Kidney glomerular epithelial cell (primary cell): ENCODE data around the gene ITPR2.

Source experiments
- DNase-seq: peaks from one replicate; lab custom pipeline; 2025; lab: John Stamatoyannopoulos, UW

Gene ITPR2

DNA sequence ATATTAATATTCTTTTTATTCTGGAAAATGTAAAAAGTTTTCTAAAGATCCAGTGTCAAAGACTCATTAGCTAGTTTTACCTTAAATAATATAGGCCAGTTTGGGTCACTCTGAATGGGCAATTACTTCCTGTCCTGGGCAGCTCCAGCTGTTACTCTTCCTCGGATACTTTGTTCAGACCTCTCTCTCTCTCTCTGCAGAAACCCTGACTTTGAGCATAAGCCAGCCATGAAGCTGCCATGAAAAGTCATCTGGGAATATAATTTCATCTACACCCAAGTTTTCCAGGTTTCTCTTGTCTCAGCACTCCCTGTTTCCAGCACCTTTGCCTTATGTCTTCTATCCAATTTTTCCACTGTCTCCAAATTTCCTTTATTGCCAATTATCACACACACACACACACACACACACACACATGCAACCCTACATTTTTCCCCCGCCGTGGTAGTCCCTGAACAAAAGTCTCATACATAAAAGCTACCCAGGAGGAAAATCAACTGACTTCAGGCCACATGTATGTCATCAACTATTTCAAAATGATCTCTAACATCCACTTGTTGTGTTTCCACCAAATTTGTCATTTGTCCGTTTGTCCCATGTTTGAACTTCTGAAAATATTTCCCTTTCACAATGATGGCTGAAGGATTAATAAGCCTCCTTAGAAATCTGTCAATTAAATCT, 319.5 kb downstream of the ITPR2 start:
- no peak for DNase-seq

DNA sequence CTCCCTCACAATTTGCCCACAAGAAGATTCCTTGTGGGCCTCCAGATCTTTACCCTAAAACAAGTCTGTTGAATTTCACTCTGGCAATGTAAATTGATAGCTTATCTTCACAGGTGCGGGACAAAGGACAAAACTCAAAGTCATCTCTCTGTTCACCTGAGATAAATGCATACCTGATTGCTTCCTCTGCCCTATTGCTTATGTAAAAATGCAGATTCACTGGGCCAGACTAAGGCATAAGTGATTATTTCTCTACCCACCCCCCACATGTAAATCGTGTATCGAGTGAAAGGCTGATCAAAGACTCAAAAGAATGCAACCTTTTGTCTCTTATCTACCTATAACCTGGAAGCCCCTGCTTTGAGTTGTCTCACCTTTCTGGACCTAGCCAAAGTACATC, 320.8 kb downstream of the ITPR2 start:
- no peak for DNase-seq

DNA sequence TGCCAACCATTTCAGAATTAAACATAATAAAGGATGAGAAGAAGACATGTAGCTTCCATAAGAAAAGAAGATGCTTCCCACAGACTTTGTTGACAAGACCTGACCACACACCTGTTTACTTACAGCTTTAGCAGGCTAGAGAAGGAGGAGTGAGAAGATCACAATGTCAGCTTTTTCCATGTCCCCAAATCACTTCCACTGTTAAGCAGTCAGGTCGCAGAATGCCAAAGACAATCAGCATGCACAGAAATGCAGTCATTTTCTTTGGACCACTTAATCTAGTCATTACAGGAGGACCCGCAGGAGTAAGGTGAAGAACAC, 322.7 kb downstream of the ITPR2 start:
- DNase-seq = no peak

DNA sequence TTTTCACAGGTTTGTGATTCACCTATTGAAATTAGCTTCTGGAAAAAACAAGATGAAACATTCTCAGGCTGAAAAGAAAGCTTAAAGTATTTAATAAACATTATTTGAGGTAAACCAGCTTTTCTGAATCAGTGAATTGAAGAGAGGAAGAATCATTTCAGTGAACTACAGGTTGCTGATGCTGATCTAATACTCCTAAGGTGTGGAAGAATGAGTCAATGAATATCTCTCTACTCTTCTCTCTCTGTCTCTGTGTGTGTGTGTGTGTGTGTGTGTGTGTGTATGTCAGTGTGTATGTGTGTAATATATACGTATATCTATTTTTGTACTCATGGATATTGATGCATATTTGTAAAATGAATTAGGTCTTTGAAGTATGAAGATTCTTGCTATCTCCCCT, 325.4 kb downstream of the ITPR2 start:
- DNase-seq = no peak

DNA sequence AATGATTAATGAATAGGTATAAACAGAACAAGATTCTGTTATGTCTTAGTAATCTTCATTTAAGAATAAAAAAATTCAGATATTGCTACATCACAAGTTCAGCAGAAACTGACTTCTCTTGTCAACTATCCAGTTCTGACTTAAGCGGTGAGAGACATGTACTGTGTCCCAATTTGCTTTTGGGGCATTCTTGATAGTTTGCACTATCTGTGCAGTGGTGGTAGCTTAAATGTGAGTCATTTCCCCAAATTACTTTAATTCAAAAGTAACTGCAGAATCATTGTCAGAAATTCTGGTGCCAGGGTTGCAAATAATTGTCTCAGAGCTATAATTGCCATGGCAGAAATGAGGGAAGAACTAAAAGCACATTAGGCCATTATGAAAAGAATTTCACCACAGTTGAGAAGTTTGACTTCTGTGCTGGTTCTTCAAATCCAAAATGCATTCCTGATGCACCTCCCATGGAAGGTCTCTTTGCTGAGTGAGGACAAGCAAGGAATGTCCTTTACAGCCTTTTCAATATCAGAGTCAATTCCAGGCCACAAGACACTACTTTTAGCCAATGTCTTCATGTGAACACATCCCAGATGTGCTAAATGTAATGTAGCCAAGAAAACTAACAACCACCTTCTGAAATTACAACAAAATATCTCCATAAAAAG, 332.9 kb downstream of the ITPR2 start:
- DNase-seq = no peak

DNA sequence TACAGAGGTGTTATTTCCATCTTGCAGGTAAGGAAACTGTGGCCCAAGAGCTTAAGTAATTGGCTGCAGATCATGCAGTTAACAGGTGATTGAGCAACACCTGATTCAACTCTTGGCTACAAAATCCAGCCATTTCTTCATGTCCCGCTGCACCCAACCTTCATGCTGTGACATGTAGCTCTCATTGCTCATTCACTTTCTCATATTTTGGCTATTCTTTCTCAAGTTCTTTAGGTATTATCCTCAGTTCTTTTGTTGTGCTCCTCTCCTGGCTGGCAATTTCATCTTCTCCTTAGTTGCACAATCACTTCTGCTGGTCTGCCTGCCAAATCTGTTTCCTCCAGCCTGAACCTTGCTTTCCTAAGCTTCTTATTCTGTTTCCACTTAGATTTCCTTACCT, 336.8 kb downstream of the ITPR2 start:
- no peak for DNase-seq

DNA sequence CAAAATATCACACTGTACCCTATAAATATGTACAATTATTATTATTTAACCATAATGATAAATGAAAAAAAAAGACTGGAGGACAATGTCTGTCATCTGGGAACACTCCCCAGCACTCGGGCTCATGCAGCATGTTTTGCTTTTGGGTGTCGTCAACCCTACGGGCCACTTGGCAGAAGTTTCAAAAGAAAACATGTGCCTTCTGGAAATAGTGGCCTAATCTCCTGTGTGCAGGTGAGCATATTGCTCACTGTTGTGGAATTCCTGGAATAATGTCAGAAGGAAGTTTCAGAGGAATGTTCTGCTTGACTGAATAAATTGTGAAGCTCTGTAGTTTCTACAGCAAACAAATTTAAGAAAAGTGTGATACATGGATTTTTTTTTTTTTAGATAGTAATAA, 339.3 kb downstream of the ITPR2 start:
- DNase-seq = peak; percentile 73

DNA sequence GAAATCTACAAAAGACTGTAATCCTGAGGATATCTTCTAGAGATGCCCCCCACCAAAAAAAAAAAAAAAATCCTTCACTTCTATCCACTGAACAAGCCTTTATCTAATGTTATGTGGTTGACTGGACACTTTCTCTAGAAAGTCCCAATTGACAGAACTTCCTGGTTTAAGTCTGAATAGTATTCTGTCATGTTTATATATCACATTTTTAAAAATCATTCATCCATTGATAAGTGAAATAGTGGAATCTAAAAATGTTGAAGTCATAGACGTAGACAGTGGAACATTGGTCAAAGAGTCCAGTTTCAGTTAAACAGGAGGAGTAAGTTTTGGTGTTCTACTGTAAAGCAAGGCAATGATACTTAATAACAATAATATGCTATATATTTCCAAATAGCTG, 340.6 kb downstream of the ITPR2 start:
- DNase-seq = peak; percentile 39

DNA sequence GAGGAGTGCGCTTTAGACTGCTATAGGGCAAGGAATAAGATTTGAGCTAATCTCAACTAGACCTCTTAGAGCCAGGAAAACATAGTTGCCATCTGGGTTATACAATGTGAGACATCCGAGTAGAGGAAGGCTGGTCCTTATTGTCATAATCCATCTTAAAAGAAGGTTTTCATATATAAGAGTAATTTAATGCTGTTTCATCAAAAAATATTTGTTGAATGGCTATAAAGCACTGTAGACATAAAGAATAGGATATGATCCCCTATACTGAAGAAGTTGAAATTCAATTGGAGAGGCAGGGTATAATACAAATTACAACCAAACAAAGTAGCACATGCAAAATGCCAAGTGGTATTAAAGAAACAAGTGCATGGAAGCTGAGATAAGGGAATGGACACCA, 343.1 kb downstream of the ITPR2 start:
- no peak for DNase-seq

DNA sequence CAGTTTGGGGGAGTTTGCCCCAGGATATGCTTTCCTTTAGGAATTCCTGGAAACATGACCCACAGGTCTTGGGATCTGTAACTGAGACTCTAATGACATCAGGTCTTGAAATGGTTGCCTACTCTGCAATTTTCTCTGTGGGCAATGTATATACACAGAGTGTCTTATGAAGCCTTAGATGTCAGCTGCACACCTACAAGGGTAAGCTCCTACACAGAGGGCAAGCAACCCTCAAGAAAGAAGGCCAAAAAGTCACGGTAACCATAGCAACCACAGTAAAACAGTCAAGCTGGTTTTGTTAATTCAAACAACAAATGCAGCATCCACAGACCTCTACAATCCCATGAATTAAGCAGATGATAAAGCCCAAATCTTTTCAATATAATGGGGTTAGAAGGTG, 344.6 kb downstream of the ITPR2 start:
- DNase-seq = no peak

DNA sequence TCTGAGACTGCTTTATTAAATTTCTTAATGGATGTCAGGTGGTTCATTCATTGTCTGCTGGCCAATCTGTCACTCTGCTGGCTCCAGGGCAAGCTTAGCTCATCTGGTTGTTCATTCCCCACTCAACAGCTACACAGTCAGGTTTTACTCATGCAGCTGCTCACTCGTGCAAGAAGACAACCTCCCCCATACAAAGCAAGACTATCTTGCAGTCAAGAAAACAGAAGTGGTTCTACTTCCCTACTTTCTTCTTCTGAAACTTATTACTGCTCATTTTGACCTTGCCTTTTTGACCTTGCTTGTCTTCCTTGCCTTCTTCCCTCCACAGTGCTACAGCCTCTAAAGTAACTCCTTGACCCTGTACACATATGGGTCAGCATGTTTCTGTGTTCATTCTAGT, 359.7 kb downstream of the ITPR2 start:
- DNase-seq = peak; percentile 91

DNA sequence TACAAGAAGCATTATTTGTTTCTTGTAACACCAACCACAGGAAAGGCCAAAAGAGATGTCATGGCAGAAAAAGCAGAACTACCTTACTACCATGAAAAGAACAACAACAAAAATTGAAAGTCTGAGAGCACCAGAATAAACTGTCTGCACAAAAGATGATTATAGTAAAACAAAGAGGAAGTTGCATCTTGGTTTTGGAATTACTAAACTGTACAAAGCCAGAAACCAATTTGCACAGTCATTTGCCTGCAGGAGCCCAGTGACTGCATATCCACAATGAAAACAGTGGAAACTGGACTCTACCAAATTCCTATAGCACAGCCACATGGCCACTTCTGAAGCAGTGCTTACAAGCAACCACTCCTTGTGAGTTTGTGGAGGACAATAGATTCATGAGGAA, 361.4 kb downstream of the ITPR2 start:
- DNase-seq = no peak

DNA sequence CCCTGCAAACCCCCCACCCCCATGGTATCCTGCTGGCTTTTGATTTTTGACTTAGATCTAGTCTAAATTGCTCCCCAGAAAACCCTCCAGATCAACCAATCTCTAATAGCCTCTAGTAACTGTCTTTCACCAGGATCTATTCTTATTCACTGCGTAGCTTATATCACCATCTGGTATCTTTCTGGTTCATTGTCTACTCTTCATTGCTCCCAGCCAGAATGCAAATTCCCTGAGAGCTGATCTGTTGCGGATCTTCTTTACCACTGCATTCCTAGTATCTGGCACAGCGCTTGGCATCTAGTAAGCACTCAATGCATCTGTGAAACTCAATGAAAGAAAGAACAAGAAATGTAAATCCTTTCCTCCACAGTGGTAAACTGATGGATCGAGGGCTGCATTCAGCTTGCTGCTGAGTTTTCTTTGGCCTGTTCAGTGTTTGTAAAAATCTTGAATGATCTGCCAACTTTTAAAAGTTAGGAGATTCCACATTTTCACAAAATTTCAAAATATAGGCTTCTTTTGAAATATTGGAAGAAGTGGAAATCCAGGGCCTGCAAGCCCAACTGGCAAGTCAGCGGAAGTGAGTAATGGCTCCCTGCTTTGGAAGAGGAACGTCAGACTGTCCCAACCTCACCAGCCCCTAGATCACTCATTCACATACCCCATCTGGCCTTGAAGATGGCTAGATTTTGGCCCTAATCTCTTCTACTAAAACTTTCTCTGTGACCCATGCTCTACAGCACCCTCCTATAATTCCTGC, 363.4 kb downstream of the ITPR2 start:
- DNase-seq = no peak

DNA sequence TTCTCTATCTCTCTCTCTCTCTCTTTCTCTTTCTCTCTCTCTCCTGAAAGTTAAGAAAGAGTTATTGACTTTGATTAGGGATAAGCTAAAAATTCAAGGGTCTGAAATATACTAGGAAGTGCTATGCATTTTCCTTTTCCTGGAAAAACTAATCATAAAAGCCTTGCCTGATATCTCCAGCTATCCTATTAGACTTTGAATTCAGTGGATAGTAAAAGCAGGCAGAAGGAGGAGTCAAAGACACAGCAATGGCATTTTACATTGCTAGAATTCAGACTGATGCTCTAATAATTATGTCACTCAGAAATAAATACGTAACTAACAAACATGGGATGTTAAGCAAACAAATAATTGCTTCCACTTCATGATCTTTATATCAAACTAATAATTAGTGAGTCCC, 365.6 kb downstream of the ITPR2 start:
- DNase-seq = no peak

DNA sequence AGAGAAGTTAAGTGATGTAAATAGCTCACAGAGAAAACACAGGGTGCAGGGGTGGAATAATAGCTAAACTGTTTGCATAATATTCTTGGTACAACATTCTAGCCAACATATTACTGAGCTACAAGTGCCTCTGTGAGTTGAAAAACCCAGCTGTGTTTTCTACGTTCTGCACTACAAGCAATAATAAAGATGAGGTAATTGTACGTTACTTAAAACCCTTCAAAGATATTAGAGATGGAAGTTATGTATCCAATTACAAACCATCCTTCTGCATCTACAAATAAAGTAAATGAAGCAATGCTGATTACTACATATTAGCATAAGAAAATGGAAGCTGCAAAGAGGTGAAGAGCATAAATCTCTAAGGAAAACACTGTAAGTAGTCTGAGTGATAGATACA, 366.3 kb downstream of the ITPR2 start:
- no peak for DNase-seq

DNA sequence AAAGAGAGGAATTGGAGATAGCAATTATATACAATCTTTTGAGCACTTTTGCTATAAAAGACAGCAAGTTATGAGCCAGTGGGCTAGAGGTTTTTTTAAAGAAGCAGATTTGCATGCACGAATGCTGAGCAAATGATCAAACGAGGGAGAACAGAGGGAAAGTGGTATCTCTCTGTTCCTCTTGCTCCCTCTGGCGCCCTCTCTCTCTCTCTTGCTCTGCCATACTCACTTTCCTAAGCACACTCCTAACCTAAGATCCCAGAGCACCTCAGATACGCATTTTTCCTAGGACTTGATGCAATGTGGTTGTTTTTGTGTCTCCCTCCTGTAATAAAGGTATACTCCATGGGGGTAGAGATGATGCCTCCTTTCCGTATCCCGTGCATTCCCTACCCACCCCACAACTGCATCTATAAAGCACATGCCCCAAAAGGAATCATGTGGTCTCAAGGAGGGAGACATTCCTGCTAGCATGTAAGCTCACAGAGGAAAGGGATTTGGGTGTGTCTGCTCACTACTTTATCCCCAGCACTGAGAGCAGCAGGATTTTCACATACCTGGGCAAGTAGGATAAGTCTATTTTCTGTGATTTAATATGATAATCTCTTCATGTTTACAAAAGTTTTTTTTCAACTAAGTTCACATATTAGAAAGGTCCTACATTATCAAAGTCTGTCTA, 367.4 kb downstream of the ITPR2 start:
- DNase-seq = no peak

DNA sequence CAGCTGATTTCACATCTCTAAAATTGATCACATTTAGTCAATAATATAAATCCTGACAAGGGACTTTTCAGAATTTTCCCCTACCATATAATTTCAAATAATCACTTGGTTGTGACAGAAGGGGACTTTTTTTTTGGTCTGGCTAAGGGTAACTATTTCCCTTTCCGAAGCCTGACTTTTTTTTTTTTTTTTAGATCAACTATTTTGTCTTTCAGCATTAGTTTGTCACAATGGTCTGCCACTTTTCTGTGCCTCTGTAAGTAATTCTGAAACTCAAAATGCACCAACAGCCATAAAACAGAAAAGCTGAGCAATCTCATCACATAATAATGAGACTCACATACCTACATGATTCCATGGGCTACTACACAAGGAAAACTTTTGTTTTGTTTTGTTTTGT, 371.2 kb downstream of the ITPR2 start:
- no peak for DNase-seq

DNA sequence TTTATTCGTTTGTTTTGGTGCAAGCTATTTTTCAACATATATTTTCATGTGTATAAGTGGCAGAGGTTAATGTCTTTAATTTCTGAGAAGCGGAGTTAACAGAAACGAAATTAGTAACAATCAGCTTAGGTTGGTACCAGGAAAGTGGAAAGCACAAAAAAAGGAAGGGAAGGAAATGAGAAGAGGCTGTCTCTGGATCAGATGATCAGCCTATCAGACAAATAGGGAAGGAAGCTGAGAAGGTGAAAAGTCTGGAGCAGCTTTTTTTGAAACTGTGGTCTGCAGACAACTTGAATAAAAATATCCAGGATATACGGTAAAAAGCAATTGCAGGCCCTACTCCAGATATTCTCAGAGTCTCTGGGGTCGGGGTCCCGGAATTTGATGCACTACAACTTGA, 372.6 kb downstream of the ITPR2 start:
- DNase-seq = no peak

DNA sequence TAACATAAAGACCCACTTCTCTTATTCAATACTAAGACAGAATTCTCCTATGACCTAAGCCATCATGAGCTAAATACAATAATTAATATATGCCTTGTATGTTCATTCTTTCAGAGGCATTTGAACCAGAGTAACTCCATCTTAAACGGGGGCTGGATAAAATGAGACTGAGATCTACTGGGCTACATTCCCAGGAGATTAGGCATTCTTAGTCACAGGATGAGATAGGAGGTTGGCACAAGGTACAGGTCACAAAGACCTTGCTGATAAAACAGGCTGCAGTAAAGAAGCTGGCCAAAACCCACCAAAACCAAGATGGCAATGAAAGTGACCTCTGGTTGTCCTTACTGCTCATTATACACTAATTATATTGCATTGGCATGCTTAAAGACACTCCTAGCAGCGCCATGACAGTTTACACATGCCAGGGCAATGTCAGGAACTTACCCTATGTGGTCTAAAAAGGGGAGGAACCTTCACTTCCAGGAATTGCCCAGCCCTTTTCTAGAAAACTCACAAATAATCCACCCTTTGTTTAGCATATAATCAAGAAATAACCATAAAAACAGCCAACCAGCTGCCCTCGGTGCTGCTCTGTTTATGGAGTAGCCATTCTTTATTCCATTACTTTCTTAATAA, 376.9 kb downstream of the ITPR2 start:
- DNase-seq = no peak

DNA sequence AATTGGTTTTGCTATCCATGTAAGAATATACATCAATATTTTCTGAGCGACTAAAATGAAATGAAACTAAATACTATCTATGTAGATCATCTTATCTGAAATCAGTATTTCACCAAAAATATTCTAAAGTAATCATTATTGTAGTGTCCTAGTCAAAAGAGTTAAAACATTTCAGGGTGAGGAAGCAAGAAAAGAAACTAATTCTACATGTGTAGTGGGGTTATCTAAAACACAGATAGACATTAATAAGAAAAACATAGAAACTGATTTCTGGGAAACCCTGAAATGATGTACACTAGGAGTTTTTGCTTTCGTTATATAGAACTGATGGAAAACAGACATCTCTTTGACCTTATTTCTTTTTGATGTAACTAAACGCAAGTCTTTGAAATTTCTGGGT, 379.7 kb downstream of the ITPR2 start:
- no peak for DNase-seq

DNA sequence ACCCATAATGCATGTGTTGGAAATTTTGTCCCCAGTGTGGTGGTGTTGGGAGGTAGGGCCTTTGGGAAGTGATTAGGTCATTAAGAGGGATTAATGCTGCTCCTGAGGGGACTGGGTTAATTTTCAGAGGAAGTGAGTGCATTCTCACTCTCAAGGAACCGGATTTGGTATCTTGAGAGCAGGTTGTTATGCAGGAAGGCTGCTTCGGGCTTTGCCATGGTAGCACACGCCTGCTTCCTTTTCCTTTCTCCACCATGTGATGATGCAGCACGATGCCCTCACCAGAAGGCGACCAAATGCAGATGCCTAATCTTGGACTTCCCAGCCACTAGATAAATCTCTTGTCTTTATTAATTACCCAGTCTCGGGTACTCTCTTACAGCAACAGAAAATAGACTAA, 380.5 kb downstream of the ITPR2 start:
- no peak for DNase-seq

DNA sequence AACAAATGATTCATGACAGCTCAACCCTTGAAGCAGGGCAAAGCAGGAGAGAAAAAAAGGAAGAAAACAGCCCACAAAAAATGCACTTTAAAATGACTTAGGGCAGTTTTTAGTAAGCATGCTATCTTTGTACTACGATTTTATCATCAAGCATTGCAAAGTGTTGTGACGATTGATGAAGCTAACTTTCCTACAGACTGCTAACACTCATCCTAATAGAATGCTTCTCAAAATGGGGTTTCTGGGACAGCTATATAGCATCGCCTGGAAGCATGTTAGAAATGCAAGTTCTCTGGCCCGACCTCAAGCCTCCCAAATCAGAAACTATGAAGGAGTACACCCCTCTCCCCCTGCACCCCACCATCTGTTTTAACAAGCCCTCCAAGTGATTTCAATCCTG, 381.2 kb downstream of the ITPR2 start:
- no peak for DNase-seq

DNA sequence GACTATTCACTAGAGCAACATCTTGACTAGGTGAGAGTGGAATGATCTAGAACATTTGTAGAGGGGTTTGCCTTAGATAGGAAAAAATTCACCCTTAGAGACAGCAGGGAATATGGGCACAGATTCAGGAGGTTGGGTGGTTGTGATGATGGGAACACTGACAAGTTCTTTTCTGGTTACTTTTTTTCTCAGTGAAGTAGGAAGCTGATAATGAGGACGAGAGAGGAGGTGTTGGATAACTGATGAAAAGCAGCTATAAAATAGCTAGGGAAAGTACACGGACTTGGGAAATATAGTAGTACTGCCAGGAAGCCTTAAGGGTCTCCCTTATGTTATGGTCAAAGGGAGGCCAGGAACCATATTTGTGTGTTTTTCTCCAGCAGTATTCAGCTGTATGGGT, 387.1 kb downstream of the ITPR2 start:
- DNase-seq = no peak
